T-helper 2 cell treated with Interferon-gamma antibody and Interleukin-4, amounts not matched to agents 5 μg/mL and 100 μg/mL, for 36 hours (primary cell): ENCODE measurements around the gene MSI2.
A peak's percentile ranks its signal among the peaks of the same experiment; 100 is the strongest.

Experiments used
- DNase-seq: peaks from one replicate; pipeline ENCODE4 v3.0.0; 2021; ENCODE audit warnings: low spot score
- H3K27ac Mint-ChIP-seq: one replicate; pipeline ENCODE4 v1.8.0; 2021; ENCODE audit warnings: mild to moderate bottlenecking, mixed read lengths
- H3K27me3 Mint-ChIP-seq: one replicate; pipeline ENCODE4 v1.8.0; 2021; ENCODE audit warnings: low read depth, mixed read lengths
- H3K36me3 Mint-ChIP-seq: one replicate; pipeline ENCODE4 v1.8.0; 2021; ENCODE audit warnings: low read depth, mixed read lengths
- H3K4me1 Mint-ChIP-seq: one replicate; pipeline ENCODE4 v1.8.0; 2021; ENCODE audit warnings: low read depth, mixed read lengths
- H3K4me3 Mint-ChIP-seq: one replicate; pipeline ENCODE4 v1.8.0; 2022; ENCODE audit warnings: mild to moderate bottlenecking, moderate library complexity, mixed read lengths
- H3K9me3 Mint-ChIP-seq: one replicate; pipeline ENCODE4 v1.8.0; 2021; ENCODE audit warnings: mixed read lengths

MSI2 gene

DNA sequence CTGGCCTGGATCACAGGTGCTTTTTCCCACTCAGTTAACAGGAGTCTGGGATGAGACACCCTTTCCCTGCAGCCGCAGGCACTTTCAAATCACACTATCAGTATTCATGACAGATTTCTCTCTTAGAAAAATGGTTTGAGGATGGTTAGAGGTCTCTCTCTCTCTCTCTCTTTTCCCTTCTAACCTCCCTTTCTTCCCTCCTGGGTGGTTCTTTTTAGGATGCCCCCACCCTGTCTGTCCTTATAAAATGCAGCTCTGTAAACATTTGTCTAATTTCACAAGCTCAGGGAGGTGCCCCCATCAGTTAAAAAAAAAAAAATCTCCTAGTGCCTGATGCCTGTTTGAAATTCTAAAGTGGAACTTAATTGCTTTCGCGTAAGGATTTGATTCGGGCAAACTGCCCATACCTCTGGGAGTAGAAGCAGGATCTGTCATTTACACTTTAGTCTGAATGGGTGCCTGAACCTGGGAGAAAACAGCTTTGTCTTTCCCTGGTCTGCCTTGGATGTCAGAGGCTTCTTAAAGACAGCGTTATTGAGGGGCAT lies 329.9 kb downstream of the MSI2 start:
- no peaks in the 10 kb centered on the region for H3K4me1 Mint-ChIP-seq
- H3K27ac Mint-ChIP-seq, result peak overlapping the region; percentile 21
- no peaks in the 10 kb centered on the region for H3K9me3 Mint-ChIP-seq

DNA sequence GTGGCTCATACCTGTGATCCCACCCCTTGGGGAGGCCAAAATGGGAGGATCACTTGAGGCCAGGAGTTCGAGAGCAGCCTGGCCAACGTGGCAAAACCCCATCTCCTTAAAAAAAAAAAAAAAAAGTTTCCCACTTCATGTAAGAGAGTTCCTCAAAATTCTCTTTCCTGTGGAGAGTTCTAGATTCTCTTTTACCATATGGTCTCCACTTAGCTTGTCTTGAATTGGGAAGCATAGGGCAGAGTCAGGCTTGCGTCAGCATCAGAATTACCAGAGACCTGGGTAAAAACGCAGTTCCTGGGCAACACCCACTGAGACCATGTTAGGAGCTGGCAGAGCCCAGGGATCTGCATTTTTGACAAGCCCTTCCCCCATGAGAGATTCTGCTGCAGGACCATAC lies 330.4 kb downstream of the MSI2 start:
- H3K27me3 Mint-ChIP-seq, result no peaks in the 10 kb centered on the region
- no peak overlapping the region for H3K4me3 Mint-ChIP-seq
- DNase-seq, result no peak
- H3K9me3 Mint-ChIP-seq, result no peaks in the 10 kb centered on the region
- no peak overlapping the region for H3K27ac Mint-ChIP-seq
- H3K36me3 Mint-ChIP-seq, result no peaks in the 10 kb centered on the region
- no peaks in the 10 kb centered on the region for H3K4me1 Mint-ChIP-seq

More for the DNA sequence above, 329.9 kb downstream of the MSI2 start:
- DNase-seq, result no peak
- Mint-ChIP-seq H3K36me3 (no peaks in the 10 kb centered on the region), H3K27me3 (no peaks in the 10 kb centered on the region), H3K4me3 (no peak overlapping the region)

DNA sequence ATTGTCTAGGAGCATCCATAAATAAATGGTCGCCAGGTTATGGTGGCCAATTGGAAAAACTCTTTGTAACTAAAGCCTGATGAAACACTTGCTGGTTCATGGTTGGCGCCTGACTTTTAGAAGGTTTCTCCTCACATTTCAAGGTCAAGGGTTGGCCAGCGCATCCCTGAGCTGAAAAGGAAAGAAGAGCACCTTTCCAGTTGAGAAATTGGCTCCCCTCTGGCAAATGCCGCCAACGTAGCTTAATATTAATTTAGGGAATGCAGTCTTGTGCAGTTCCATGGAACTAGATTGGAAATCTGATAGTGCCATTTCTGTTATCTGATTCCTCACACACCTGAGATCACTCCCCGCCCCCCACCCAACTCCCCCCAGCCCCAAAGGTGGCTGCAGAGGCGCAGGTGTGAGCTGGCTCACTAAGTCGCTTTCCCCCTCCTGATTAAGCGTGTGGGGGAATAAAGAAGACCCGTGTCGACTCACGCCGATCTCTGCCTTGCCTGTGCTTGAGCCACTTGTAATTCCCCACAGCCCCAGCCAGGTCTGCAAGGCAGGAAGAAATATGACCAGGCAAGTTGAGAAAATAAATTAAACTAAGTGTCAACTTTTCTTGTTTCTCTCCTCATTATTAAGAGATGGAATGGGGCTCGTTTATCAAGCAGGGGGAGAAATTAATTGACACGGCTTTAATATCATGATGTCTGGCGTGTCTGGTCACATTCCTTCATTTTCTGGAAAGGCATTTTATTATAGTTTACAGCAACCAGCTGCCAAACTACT lies 331.1 kb downstream of the MSI2 start:
- DNase-seq, result no peak
- Mint-ChIP-seq H3K27ac (no peak overlapping the region), H3K4me1 (no peaks in the 10 kb centered on the region), H3K9me3 (no peaks in the 10 kb centered on the region), H3K36me3 (no peaks in the 10 kb centered on the region), H3K27me3 (no peaks in the 10 kb centered on the region), H3K4me3 (no peak overlapping the region)

DNA sequence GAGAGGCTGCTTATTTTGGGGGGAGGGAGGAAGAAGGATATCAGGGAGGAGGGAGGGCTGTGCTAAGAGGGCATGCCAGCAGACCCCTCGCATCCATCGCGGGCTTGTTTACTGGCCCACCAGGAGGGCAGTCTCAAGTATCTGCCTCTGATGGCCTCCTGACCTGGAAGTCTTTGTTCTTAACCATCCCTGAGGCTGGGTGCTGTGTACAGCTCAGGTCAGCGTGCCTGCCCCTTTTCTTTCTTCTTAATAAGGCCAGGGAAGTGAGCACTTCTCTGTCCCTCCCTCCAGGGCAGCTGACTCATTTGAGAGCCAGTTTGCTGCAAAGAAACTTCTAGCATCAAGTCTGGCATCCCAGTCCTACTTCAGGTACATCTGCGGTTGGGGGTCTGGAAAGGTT lies 331.8 kb downstream of the MSI2 start:
- no peaks in the 10 kb centered on the region for H3K27me3 Mint-ChIP-seq
- no peaks in the 10 kb centered on the region for H3K4me1 Mint-ChIP-seq
- no peaks in the 10 kb centered on the region for H3K36me3 Mint-ChIP-seq
- H3K9me3 Mint-ChIP-seq, result no peaks in the 10 kb centered on the region
- no peak overlapping the region for H3K4me3 Mint-ChIP-seq
- no peak for DNase-seq
- no peak overlapping the region for H3K27ac Mint-ChIP-seq

DNA sequence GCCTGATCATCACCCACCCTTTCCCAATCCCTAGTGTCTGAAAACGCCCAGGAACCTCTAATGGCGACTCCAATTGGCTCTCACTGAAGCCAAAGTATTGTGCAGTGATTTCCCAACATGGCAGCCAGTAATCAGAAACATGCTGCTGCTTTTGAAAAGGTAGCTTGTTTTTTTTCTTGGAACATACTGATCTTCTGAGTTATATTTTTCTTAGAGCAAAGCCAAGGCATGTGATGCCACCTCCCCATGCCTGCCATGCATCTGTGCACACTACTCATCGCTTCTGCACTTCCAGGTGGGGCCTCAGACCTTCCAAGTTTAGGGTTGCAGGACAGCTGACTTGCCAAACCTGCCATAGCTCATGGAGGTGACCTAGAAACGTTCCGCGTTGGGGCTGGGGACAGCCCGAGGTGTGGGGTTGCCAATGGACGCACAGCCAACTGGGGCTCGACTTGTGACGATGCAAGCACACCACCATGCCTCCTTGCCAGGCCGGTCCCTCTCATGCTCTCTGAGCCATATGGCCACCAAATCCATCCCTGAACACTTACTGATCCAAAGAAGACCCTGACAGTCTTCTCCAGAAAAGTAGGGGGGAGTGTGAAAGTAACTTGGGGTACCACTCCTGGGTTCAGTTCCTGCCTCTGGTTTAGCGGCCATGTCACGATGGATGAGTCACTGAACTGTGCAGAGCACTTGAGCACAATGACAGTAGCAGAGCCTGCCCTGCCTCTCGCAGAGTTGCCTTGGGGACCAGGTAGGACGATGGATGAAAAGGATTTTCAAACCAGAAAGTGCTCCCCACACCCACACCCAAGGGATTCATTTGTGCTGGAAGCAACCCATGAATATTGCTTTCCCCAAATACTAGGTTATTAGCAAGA lies 333.1 kb downstream of the MSI2 start:
- no peak overlapping the region for H3K27ac Mint-ChIP-seq
- no peaks in the 10 kb centered on the region for H3K9me3 Mint-ChIP-seq
- H3K4me3 Mint-ChIP-seq, result no peak overlapping the region
- peaks cover 5% of the 10 kb centered on the region for H3K36me3 Mint-ChIP-seq
- H3K27me3 Mint-ChIP-seq, result no peaks in the 10 kb centered on the region
- DNase-seq, result no peak
- peaks cover 1% of the 10 kb centered on the region for H3K4me1 Mint-ChIP-seq

DNA sequence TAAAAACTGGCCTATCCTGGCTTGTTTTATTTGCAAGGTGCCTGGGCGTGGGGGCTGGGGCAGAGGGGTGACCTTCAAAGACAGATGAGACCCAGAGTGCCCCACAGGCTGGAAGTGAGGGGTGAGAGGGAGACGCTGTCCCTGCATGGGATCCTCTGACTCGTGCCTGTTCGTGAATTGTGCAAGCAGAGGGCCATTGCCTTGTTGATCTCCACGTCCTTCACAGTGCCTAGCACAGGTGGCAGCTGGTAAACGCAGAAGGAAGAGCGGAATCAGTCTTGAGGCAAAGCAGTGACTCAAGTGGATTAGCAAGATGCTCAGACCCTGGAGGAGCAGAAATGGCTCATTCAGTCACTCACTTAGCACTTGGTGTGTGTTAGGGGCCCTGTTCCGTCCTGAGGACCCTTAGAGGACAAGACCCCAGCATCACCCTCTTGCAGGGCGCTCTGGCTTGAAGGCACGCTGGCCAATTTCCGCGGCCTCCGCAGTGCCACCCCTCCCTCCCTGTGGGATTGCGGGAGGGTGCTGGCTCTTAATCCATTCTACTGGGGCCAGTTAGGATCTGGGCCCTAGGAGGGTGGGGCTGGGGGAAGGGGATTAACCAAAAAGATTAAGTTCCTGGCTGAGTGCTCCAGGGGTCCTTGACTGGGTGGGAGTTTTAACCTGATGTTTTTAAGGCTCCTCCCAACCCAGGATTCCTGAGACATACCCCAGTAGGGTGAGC lies 337.6 kb downstream of the MSI2 start:
- H3K27ac Mint-ChIP-seq, result no peak overlapping the region
- peaks cover 26% of the 10 kb centered on the region for H3K36me3 Mint-ChIP-seq
- peaks cover 18% of the 10 kb centered on the region for H3K4me1 Mint-ChIP-seq
- no peak overlapping the region for H3K4me3 Mint-ChIP-seq
- no peak for DNase-seq
- peaks cover 7% of the 10 kb centered on the region for H3K9me3 Mint-ChIP-seq
- H3K27me3 Mint-ChIP-seq, result no peaks in the 10 kb centered on the region

DNA sequence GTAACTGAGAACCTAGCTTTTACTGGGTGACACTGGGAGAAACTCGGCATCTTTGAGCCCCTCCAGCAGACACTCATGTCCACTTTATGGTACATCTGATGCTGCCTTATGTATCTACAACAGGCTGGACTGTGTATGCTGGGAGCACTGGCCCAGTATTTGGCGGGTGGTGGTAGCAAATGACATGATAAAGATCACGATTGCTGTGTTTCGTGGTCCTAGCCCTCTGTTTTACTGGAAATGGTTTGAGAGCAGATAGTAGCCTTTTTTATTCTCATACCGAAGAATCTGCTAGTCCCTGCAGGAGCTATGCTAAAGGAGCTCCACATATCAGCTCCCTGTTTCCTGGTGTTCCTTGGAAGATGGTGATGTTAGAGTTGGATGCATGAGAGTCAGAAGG lies 338.4 kb downstream of the MSI2 start:
- Mint-ChIP-seq H3K27me3 (no peaks in the 10 kb centered on the region), H3K9me3 (peaks cover 7% of the 10 kb centered on the region), H3K27ac (no peak overlapping the region), H3K4me1 (peaks cover 27% of the 10 kb centered on the region), H3K4me3 (no peak overlapping the region), H3K36me3 (peaks cover 30% of the 10 kb centered on the region)
- no peak for DNase-seq

DNA sequence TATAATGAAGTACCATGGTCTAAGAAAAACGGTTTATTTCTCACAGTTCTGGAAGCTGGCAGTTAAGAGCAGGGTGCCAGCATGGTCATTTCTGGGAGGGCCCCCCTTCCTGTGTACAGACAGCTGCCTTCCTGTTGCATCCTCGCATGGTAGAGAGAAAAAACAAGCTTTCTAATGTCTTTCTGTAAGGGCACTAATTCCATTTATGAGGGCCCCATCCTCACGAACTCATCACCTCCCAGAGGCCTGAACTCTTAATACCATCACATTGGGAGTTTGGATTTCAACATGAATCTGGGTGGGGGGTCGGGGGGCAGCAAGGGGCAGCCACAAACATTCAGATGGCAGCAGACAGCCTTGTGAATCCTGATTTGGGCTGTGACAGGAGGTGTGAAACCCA lies 339.1 kb downstream of the MSI2 start:
- no peak for DNase-seq
- peaks cover 7% of the 10 kb centered on the region for H3K9me3 Mint-ChIP-seq
- peaks cover 32% of the 10 kb centered on the region for H3K36me3 Mint-ChIP-seq
- no peak overlapping the region for H3K27ac Mint-ChIP-seq
- H3K27me3 Mint-ChIP-seq, result no peaks in the 10 kb centered on the region
- H3K4me3 Mint-ChIP-seq, result no peak overlapping the region
- H3K4me1 Mint-ChIP-seq, result peaks cover 33% of the 10 kb centered on the region

DNA sequence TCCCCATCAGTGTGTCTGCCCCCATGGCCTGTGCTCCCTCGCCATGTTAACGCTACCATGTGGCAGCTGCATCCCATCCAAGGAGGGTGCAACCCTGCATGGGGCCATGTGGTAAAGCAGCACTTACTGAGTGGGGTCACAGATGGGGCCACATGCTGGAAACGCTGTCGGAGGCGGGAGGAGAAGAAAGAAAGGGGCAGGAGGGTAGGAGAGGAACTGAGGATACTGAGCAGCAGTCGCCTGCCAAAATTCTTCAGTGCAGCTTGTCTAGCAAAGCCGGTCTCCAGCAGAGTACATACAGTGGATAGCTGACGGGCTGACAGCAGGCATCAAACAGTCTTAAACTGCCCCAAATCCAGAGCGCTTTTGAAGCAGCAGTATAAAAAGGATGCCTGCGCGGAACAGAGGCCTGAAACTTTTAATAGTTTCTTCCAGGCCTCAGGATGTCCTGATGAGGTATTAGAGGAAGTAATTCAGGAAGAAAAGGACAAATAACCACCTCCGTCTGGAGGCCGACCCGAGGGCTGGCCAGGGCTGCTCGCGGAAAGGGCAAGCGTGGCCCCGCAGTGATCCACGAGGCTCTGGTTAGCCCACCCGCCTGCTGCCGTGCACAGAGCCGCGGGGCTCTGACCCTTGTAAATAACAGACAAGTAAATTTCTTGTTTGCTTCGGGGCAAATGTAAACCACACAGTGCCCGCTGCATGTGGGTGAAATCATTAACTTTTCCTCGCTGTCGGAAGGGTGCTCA lies 339.8 kb downstream of the MSI2 start:
- no peaks in the 10 kb centered on the region for H3K27me3 Mint-ChIP-seq
- peaks cover 40% of the 10 kb centered on the region for H3K4me1 Mint-ChIP-seq
- no peak overlapping the region for H3K4me3 Mint-ChIP-seq
- no peak overlapping the region for H3K27ac Mint-ChIP-seq
- DNase-seq, result no peak
- H3K36me3 Mint-ChIP-seq, result peaks cover 38% of the 10 kb centered on the region
- peaks cover 7% of the 10 kb centered on the region for H3K9me3 Mint-ChIP-seq

DNA sequence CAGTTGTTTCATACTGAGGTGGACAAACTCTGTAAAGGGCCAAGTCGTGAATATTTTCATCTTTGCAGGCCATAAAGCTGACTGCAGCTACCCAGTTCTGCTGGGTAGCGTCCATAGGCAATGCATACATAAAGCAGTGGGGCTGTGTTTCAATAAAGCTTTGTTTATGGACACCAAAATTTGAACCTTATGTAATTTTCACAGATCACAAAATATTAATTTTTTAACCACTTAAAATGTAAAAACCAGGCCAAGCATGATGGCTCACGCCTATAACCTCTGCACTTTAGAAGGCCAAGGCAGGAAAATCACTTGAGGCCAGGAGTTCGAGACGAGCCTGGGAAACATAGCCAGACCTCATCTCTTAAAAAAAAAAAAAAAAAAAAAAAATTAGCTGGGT lies 340.8 kb downstream of the MSI2 start:
- Mint-ChIP-seq H3K27me3 (no peaks in the 10 kb centered on the region), H3K9me3 (peaks cover 7% of the 10 kb centered on the region), H3K27ac (no peak overlapping the region), H3K4me3 (no peak overlapping the region), H3K36me3 (peaks cover 41% of the 10 kb centered on the region), H3K4me1 (peaks cover 46% of the 10 kb centered on the region)
- DNase-seq, result no peak

DNA sequence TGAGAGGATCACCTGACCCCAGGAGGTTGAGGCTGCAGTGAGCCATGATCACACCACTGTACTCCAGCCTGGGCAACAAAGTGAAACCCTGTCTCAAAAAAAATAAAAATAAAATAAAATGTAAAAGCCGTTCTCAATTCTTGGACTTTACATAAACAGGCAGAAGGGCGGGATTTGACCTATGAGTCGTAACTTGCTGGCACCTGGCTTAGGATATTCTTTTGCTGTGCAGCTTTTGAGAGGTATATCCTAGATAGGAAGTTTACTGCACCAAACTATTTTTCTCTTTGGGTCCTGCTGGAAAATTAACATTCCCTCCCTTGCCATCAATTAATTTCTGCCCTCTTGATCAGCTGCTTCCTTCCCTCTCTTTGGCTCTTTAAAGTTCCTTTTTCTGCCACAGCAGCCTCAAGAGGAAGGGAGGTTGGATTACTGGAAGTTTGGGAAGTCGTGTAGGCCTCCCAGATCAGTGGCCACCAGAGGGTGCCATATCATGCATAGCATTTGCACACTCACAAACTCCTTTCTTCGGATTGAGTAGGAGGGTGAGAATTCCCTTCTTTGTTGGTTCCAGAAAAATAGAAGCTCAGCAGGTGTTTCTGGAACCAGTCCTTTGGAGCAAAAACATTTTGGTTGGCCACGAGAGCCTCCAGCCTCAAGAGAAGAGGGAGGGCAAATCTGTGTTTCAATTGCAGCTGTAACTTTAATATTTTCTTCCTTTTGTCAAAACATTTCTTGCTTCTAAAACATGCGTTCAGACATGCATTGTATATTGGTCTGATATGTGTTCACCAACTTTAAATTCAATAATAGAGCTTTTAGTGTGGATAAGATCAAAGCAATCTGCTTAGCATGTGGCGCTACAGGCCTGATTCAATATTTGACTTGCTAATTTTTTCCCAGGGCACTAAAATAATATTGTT lies 341.5 kb downstream of the MSI2 start:
- H3K27me3 Mint-ChIP-seq, result no peaks in the 10 kb centered on the region
- peak overlapping the region; percentile 82 for H3K27ac Mint-ChIP-seq
- no peak for DNase-seq
- H3K9me3 Mint-ChIP-seq, result peaks cover 7% of the 10 kb centered on the region
- H3K4me1 Mint-ChIP-seq, result peaks cover 52% of the 10 kb centered on the region
- peaks cover 41% of the 10 kb centered on the region for H3K36me3 Mint-ChIP-seq
- H3K4me3 Mint-ChIP-seq, result peak overlapping the region; percentile 33

DNA sequence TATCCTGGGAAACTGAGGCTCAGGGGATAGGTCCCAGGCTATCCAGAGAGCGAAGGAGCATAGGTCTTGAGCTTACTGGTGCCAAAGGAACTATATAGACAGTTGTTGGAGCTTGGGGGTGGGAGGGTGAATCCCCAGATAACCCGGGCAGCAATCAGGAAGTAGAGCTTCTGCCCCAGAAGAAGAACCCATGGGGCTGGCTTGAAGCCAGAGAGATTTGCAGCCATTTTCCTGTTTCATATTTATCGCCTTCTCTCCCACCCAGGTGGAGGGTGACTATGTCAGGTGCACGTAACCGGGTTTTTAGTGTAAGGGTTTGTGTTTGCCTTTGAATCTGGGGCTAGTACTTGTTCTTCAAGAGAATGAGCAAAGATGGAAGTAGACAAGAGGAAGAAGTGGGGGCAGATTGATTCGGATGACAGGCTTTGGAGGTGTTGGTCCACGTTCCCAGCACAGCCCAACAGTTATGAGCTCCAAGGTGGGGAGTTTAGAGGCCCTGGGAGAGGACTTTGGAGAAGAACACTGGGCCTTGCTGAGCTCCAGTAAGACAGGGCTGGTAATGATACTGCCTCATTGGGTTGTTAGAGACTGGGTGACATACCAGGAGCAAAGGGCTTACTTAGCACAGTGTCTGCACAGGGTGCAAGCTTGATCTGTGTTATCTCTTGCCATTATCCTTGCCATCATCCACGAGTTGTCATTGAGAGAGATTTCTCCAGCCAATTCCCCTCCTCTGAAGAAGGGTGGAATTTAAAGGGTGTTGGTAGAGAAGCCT lies 343.1 kb downstream of the MSI2 start:
- Mint-ChIP-seq H3K27me3 (no peaks in the 10 kb centered on the region), H3K9me3 (peaks cover 7% of the 10 kb centered on the region), H3K36me3 (peaks cover 39% of the 10 kb centered on the region), H3K4me1 (peaks cover 62% of the 10 kb centered on the region), H3K4me3 (peak overlapping the region; percentile 80), H3K27ac (peak overlapping the region; percentile 82)
- DNase-seq, result no peak
